MM.1S (cell line): ENCODE results near the gene WDR90.

Source experiments
- DNase-seq: peaks from one replicate; pipeline ENCODE4 v3.0.0-alpha.2; 2015
- H2AFZ ChIP-seq: fragments of 300-600 bp; sonication (generic); 2 replicates; pipeline ENCODE4 v1.6.0; 2016; ENCODE audit warnings: antibody characterized with exemption, low read length
- H3F3A ChIP-seq: fragments of 300-600 bp; sonication (generic); 2 replicates; pipeline ENCODE4 v1.6.1; 2016; ENCODE audit warnings: mild to moderate bottlenecking, antibody characterized with exemption, low read length, moderate library complexity, mixed read lengths; ENCODE audit not compliant: insufficient read depth
- H3K27ac ChIP-seq: fragments of 300-600 bp; sonication (generic); 2 replicates; pipeline ENCODE4 v1.5.1; 2016; ENCODE audit warnings: mild to moderate bottlenecking, low read length
- H3K27me3 ChIP-seq: fragments of 300-600 bp; sonication (generic); replicated peaks from 2 replicates; pipeline ENCODE4 v1.6.0; 2016; ENCODE audit warnings: low read length; ENCODE audit not compliant: insufficient read depth
- H3K36me3 ChIP-seq: fragments of 300-600 bp; sonication (generic); replicated peaks from 2 replicates; pipeline ENCODE4 v1.6.1; 2016; ENCODE audit warnings: mild to moderate bottlenecking, low read length, mixed read lengths; ENCODE audit not compliant: insufficient read depth
- H3K4me1 ChIP-seq: fragments of 300-600 bp; sonication (generic); 2 replicates; pipeline ENCODE4 v1.6.1; 2016; ENCODE audit warnings: low read length, mixed read lengths
- H3K4me2 ChIP-seq: fragments of 300-600 bp; sonication (generic); 2 replicates; pipeline ENCODE4 v1.6.0; 2016; ENCODE audit warnings: low read depth, low read length
- H3K4me3 ChIP-seq: fragments of 300-600 bp; sonication (generic); 2 replicates; pipeline ENCODE4 v1.5.1; 2016; ENCODE audit warnings: low read length, mixed read lengths
- H3K79me2 ChIP-seq: fragments of 300-600 bp; sonication (generic); 2 replicates; pipeline ENCODE4 v1.6.1; 2016; ENCODE audit warnings: mixed run types, low read length, mixed read lengths
- H3K9ac ChIP-seq: fragments of 300-600 bp; sonication (generic); 2 replicates; pipeline ENCODE4 v1.6.1; 2016; ENCODE audit warnings: low read length, mixed read lengths
- H3K9me2 ChIP-seq: fragments of 300-600 bp; sonication (generic); replicated peaks from 2 replicates; pipeline ENCODE4 v1.6.1; 2016; ENCODE audit warnings: mild to moderate bottlenecking, low read length, mixed read lengths; ENCODE audit not compliant: insufficient read depth
- H3K9me3 ChIP-seq: fragments of 300-600 bp; sonication (generic); replicated peaks from 2 replicates; pipeline ENCODE4 v1.6.1; 2016; ENCODE audit warnings: mild to moderate bottlenecking, low read length, mixed read lengths; ENCODE audit not compliant: insufficient read depth
- H4K20me1 ChIP-seq: fragments of 300-600 bp; sonication (generic); 2 replicates; pipeline ENCODE4 v1.6.1; 2016; ENCODE audit warnings: mild to moderate bottlenecking, low read length, moderate library complexity, mixed read lengths; ENCODE audit not compliant: insufficient read depth
- CTCF ChIP-seq: fragments of 300-600 bp; sonication (generic); IDR thresholded peaks from 2 replicates; pipeline ENCODE4 v1.5.1; 2016; ENCODE audit warnings: antibody characterized with exemption, low read length, mixed read lengths
- EZH2 ChIP-seq: fragments of 300-600 bp; sonication (generic); optimal IDR thresholded peaks from 2 replicates; pipeline ENCODE3; 2017; ENCODE audit warnings: low read depth, mild to moderate bottlenecking, antibody characterized with exemption, low read length, mixed read lengths
- EZH2phosphoT487 ChIP-seq: fragments of 300-600 bp; sonication (generic); IDR thresholded peaks from 2 replicates; pipeline ENCODE4 v1.6.1; 2018; ENCODE audit warnings: antibody characterized with exemption, low read length

WDR90 gene

GRCh38 chr16:669666-670065 is 20.5 kb downstream of the WDR90 start:
- no peak overlapping the region for H3K27ac ChIP-seq
- no peaks in the 10 kb centered on the region for H3K27me3 ChIP-seq
- H3K9me3 ChIP-seq, result no peaks in the 10 kb centered on the region
- H3K9me2 ChIP-seq, result no peaks in the 10 kb centered on the region
- no peaks in the 10 kb centered on the region; the same call in 1 of the 2 replicates for H3K36me3 ChIP-seq
- peaks cover 11% of the 10 kb centered on the region; the same call in 1 of the 2 replicates for H3K4me1 ChIP-seq
- H3K9ac ChIP-seq, result no peak overlapping the region
- H3K79me2 ChIP-seq, result peaks cover 24% of the 10 kb centered on the region
- DNase-seq, result no peak
- no peak overlapping the region for H2AFZ ChIP-seq
- no peaks in the 10 kb centered on the region for H4K20me1 ChIP-seq
- no peak overlapping the region for H3K4me3 ChIP-seq
- peak overlapping the region; percentile 87; the same call in 1 of the 2 replicates for H3K4me2 ChIP-seq
- H3F3A ChIP-seq, result no peaks in the 10 kb centered on the region
- TF ChIP-seq EZH2 (no peak), CTCF (no peak), EZH2phosphoT487 (no peak)

DNA sequence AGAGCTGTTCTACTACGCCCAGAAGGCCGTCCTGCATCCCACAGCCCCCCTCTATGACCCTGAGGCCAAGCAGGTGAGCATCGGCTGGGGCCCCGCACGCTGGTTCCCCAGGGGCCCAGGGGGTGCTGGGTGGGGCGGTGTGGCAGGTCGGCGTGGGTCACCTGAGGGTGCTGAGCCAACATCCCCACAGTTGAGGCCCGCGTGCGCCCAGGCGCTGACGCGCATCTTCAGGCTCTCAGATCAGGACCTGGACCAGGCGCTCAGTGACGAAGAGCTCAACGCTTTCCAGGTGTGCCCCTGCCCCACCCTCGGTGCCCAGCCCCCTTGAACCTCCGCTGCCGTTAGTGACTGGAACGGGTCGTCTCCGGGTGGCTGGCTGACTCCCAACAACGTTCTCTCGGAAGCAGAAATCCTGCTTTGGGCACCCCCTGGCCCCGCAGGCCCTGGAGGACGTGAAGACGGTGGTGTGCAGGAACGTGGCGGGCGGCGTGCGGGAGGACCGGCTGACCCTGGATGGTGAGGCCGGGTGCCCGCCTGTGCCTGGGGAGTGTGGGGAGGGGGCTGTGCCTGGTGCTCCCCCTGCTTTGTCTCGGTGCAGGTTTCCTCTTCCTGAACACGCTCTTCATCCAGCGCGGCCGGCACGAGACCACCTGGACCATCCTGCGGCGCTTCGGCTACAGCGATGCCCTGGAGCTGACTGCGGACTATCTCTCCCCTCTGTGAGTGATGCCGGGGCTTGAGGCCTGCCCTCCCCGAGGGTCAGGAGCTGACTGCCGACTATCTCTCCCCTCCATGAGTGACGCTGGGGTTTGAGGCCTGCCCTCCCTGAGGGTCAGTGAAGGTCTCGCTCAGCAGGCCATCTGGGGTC is 21.6 kb downstream of the WDR90 start:
- Histone ChIP-seq H3K4me2 (no peak overlapping the region), H3K9me2 (no peaks in the 10 kb centered on the region), H3K27ac (no peak overlapping the region), H4K20me1 (no peaks in the 10 kb centered on the region), H3K4me3 (no peak overlapping the region), H3K27me3 (no peaks in the 10 kb centered on the region), H3K36me3 (no peaks in the 10 kb centered on the region; the same call in 1 of the 2 replicates), H2AFZ (no peak overlapping the region), H3K4me1 (peaks cover 11% of the 10 kb centered on the region; the same call in 1 of the 2 replicates), H3K9me3 (no peaks in the 10 kb centered on the region), H3K79me2 (peaks cover 24% of the 10 kb centered on the region), H3K9ac (no peak overlapping the region), H3F3A (no peaks in the 10 kb centered on the region)
- DNase-seq, result no peak
- TF ChIP-seq EZH2 (no peak), EZH2phosphoT487 (no peak)

- Histone ChIP-seq H3K27ac (no peak overlapping the region), H3K4me1 (peaks cover 11% of the 10 kb centered on the region; the same call in 1 of the 2 replicates), H3K9me3 (no peaks in the 10 kb centered on the region), H3F3A (no peaks in the 10 kb centered on the region), H3K9ac (no peak overlapping the region), H3K36me3 (no peaks in the 10 kb centered on the region; the same call in 1 of the 2 replicates), H3K79me2 (peaks cover 24% of the 10 kb centered on the region), H3K4me3 (no peak overlapping the region), H3K4me2 (no peak overlapping the region), H3K27me3 (no peaks in the 10 kb centered on the region), H3K9me2 (no peaks in the 10 kb centered on the region), H4K20me1 (no peaks in the 10 kb centered on the region), H2AFZ (no peak overlapping the region)
- DNase-seq, result no peak
- TF ChIP-seq EZH2 (no peak), EZH2phosphoT487 (no peak), CTCF (no peak)
These were observed 22.4 kb downstream of the WDR90 start for GRCh38 chr16:671353-672131.
